PC-9 (cell line): Measurements from ENCODE around the gene LMO7. TPM values are rescaled to one million over a fixed set of nuclear protein-coding genes. Genes with fewer than 3 reads are reported as not detected.

Experiments
- Bru-seq: library from RNA; stranded (reverse); fragments of 400-500 nt; gene quantifications from one replicate; lab custom pipeline; 2021; lab: Mats Ljungman, UMichigan
- BruChase-seq, 2 experiments: library from RNA; stranded (reverse); fragments of 400-500 nt; gene quantifications; one replicate each; lab custom pipeline; 2021; lab: Mats Ljungman, UMichigan
- BruUV-seq: library from RNA; stranded (reverse); fragments of 400-500 nt; replicated peaks from 2 replicates; lab custom pipeline; 2021; lab: Mats Ljungman, UMichigan
- CTCF ChIA-PET: fragments of 300-600 bp; sonication (Branson Sonifier 250); formaldehyde crosslinking; loops from one replicate; lab custom pipeline; 2022; ENCODE audit warnings: antibody characterized with exemption; lab: Charles Lee
- POLR2A ChIA-PET: fragments of 300-600 bp; sonication (Branson Sonifier 250); formaldehyde crosslinking; loops from one replicate; lab custom pipeline; 2022; ENCODE audit warnings: antibody characterized with exemption; ENCODE audit not compliant: unreplicated experiment; lab: Charles Lee
- DNase-seq, 2 experiments: peaks; one replicate each; pipeline versions ENCODE4 v3.0.0 to v3.0.0-alpha.2; 2015 to 2022; ENCODE audit warnings: mixed read lengths in 1 of 2
- H2AFZ ChIP-seq: fragments of 200-600 bp; sonication (generic); 2 replicates; pipeline ENCODE4 v1.8.1; 2017; ENCODE audit warnings: antibody characterized with exemption
- H3F3A ChIP-seq: fragments of 200-600 bp; sonication (generic); 2 replicates; pipeline ENCODE4 v1.8.1; 2017; ENCODE audit warnings: antibody characterized with exemption, mild to moderate bottlenecking, low read depth; ENCODE audit not compliant: insufficient read depth
- H3K27ac ChIP-seq: fragments of 200-600 bp; sonication (generic); 2 replicates; pipeline ENCODE4 v1.6.1; 2016; ENCODE audit warnings: mixed run types
- H3K27me3 ChIP-seq: fragments of 200-600 bp; sonication (generic); 2 replicates; pipeline ENCODE4 v1.6.1; 2016; ENCODE audit warnings: low read depth, mixed run types; ENCODE audit not compliant: insufficient read depth
- H3K36me3 ChIP-seq: fragments of 200-600 bp; sonication (generic); 2 replicates; pipeline ENCODE4 v1.6.1; 2016; ENCODE audit warnings: low read depth, mixed run types
- H3K4me1 ChIP-seq: fragments of 200-600 bp; sonication (generic); replicated peaks from 2 replicates; pipeline ENCODE4 v1.6.1; 2016; ENCODE audit warnings: mixed run types; ENCODE audit not compliant: insufficient read depth
- H3K4me2 ChIP-seq: fragments of 200-600 bp; sonication (generic); 2 replicates; pipeline ENCODE4 v1.6.1; 2017; ENCODE audit warnings: mixed run types
- H3K4me3 ChIP-seq: fragments of 200-600 bp; sonication (generic); 2 replicates; pipeline ENCODE4 v1.6.1; 2016; ENCODE audit warnings: mixed run types
- H3K79me2 ChIP-seq: fragments of 200-600 bp; sonication (generic); 2 replicates; pipeline ENCODE4 v1.6.1; 2017; ENCODE audit warnings: low read depth, mixed run types
- H3K9me2 ChIP-seq: fragments of 200-600 bp; sonication (generic); 2 replicates; pipeline ENCODE4 v1.8.1; 2017; ENCODE audit warnings: mild to moderate bottlenecking; ENCODE audit not compliant: insufficient read depth
- H3K9me3 ChIP-seq: fragments of 200-600 bp; sonication (generic); 2 replicates; pipeline ENCODE4 v1.8.1; 2016; ENCODE audit warnings: low read depth; ENCODE audit not compliant: insufficient read depth
- H4K20me1 ChIP-seq: fragments of 200-600 bp; sonication (generic); 2 replicates; pipeline ENCODE4 v1.8.1; 2017; ENCODE audit not compliant: insufficient read depth
- EZH2 ChIP-seq: fragments of 200-600 bp; sonication (generic); IDR thresholded peaks from 2 replicates; pipeline ENCODE4 v1.8.0; 2017; ENCODE audit warnings: antibody characterized with exemption, low read depth
- intact Hi-C: fragments of 100-400 bp; cut with micrococcal nuclease; formaldehyde crosslinking; loops from one replicate; pipeline ENCODE4 v1.10.0; 2022; ENCODE audit not compliant: unreplicated experiment
- long read RNA-seq: library from polyadenylated mRNA; stranded (forward); transcript quantifications from one replicate; pipeline ENCODE4 v2.0.0, GENCODE V29; 2022
- total RNA-seq: library from RNA; stranded (reverse); gene quantifications from 2 replicates; pipeline ENCODE4 v1.2.3, GENCODE V29; 2021
- TF ChIP-seq, protein P1 (sequence below): fragments of 200-600 bp; sonication (generic); conservative IDR thresholded peaks from 2 replicates; pipeline ENCODE4 v1.6.1; 2017; ENCODE audit warnings: mixed run types, antibody characterized with exemption, mild to moderate bottlenecking, moderate library complexity

The LMO7 gene
- 92.8 and 93.0 TPM in 2 replicates for total RNA-seq
- percentile 93 among the genes with signal in this experiment for Bru-seq, nascent RNA
- BruChase-seq, experiment 1, labeled RNA remaining after a 2-hour chase: percentile 97 among the genes with signal in this experiment
- percentile 94 among the genes with signal in this experiment for BruChase-seq, experiment 2, labeled RNA remaining after a 6-hour chase
- long read RNA-seq, partial matches to known transcripts: 17 of 47 reads
- long read RNA-seq, other reads (novel, unspliced or antisense): 28 of 47 reads

- no peak within 1 kb of the TSS for H3K27ac ChIP-seq
- POLR2A ChIA-PET: interaction anchor here (0.6 kb wide), 1 partner anchor 301 kb away, joined by 4 read pairs; no protein-coding TSS in a partner anchor
- CTCF ChIA-PET: no interaction called here
Observed at GRCh38 chr13:75635828-75636435, at the start of gene LMO7. Gene LMO7 (plus strand): TSS chr13:75636330. CDS start chr13:75636658, 328 bp downstream.

GRCh38 chr13:75587679-75588078 is 48.5 kb upstream of the LMO7 start:
- Histone ChIP-seq H4K20me1 (no peaks in the 10 kb centered on the region), H3K9me3 (peaks cover 8% of the 10 kb centered on the region; the same call in 1 of the 2 replicates), H3K27me3 (no peaks in the 10 kb centered on the region), H3K9me2 (no peaks in the 10 kb centered on the region), H3K36me3 (0 out of 2 replicates have a peak, but pooled peaks cover 17% of the 10 kb centered on the region), H3F3A (no peaks in the 10 kb centered on the region; the same call in 1 of the 2 replicates), H3K4me2 (no peak overlapping the region), H3K4me3 (no peak overlapping the region), H3K79me2 (no peaks in the 10 kb centered on the region), H3K27ac (no peak overlapping the region), H2AFZ (no peak overlapping the region), H3K4me1 (no peaks in the 10 kb centered on the region)
- TF ChIP-seq, protein P1, sequence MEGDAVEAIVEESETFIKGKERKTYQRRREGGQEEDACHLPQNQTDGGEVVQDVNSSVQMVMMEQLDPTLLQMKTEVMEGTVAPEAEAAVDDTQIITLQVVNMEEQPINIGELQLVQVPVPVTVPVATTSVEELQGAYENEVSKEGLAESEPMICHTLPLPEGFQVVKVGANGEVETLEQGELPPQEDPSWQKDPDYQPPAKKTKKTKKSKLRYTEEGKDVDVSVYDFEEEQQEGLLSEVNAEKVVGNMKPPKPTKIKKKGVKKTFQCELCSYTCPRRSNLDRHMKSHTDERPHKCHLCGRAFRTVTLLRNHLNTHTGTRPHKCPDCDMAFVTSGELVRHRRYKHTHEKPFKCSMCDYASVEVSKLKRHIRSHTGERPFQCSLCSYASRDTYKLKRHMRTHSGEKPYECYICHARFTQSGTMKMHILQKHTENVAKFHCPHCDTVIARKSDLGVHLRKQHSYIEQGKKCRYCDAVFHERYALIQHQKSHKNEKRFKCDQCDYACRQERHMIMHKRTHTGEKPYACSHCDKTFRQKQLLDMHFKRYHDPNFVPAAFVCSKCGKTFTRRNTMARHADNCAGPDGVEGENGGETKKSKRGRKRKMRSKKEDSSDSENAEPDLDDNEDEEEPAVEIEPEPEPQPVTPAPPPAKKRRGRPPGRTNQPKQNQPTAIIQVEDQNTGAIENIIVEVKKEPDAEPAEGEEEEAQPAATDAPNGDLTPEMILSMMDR: no peak
- no peak for TF ChIP-seq EZH2
- ChIA-PET POLR2A (no interaction called here), CTCF (no interaction called here)
- DNase-seq: no peak
- intact Hi-C loops: no loop called here
- no TSS peak for BruUV-seq

More at GRCh38 chr13:75635828-75636435, at the start of gene LMO7:
- Histone ChIP-seq H2AFZ (peak within 1 kb of the TSS; percentile 96), H3F3A (peaks cover 5% of the 10 kb centered on the region; the same call in 1 of the 2 replicates), H3K4me2 (peak within 1 kb of the TSS; percentile 87), H3K36me3 (no peaks in the 10 kb centered on the region), H3K9me2 (no peaks in the 10 kb centered on the region), H4K20me1 (no peaks in the 10 kb centered on the region), H3K79me2 (no peaks in the 10 kb centered on the region), H3K4me3 (peak within 1 kb of the TSS; percentile 83), H3K9me3 (no peaks in the 10 kb centered on the region), H3K4me1 (peaks cover 7% of the 10 kb centered on the region; the same call in 1 of the 2 replicates), H3K27me3 (no peaks in the 10 kb centered on the region)
- DNase-seq: peak; percentile 37 to 67
- BruUV-seq: no TSS peak
- TF ChIP-seq EZH2: no peak
- TF ChIP-seq, protein P1: no peak
- intact Hi-C loops: loop anchor here (5.0 kb wide), 1 partner anchor 154 kb away; the partner anchor contains the start of gene TBC1D4

DNA sequence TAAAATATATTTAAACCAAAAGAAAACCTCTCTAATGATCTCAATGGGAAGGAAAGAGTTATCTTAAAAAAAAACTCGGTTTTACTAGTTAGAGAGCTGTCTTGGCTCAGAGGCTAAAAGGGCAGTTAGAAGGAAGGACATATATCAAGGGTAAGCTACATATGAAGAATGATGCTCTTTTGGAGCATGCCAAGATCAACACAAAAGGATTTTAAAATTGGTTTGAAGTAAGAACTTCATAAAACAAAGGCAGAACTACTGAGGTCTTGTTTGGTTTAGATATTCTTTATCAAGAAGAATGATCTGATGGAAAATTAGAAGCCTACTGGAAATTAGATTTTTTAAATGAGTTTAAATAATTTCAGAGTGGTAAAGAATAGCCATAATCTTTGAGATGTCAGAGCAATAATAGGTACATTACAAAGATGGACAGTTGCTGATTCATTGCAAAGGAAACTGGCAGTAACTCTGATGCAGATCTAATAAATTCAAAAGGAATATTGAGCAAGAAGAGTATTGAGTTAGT is 39.4 kb upstream of the LMO7 start:
- Histone ChIP-seq H3K4me3 (no peak overlapping the region), H3K4me2 (no peak overlapping the region), H3K36me3 (peaks cover 24% of the 10 kb centered on the region), H3K9me2 (no peaks in the 10 kb centered on the region), H3K79me2 (no peaks in the 10 kb centered on the region), H2AFZ (no peak overlapping the region), H3K27me3 (no peaks in the 10 kb centered on the region), H3F3A (no peaks in the 10 kb centered on the region), H3K9me3 (no peaks in the 10 kb centered on the region), H3K27ac (no peak overlapping the region), H3K4me1 (no peaks in the 10 kb centered on the region), H4K20me1 (0 out of 2 replicates have a peak, but pooled peaks cover 3% of the 10 kb centered on the region)
- TF ChIP-seq, protein P1: no peak
- TF ChIP-seq EZH2: no peak
- ChIA-PET CTCF (no interaction called here), POLR2A (no interaction called here)
- DNase-seq: no peak
- intact Hi-C loops: no loop called here
- no TSS peak for BruUV-seq
